Measurements from ENCODE around the gene HAUS8. TPM values are rescaled to one million over a fixed set of nuclear protein-coding genes. Genes with fewer than 3 reads are reported as not detected.

Gene HAUS8
- total RNA-seq, 1 experiment from 2014 or later, result 19.1 TPM

GRCh38 chr19:17070421-17070820 is 4.8 kb downstream of the HAUS8 start:
- Histone ChIP-seq H3K9me3 (ENCODE audit: low read length) (no peaks in the 10 kb centered on the region), H3K36me3 (ENCODE audit: low read depth, low read length) (peaks cover 31% of the 10 kb centered on the region; the same call in 1 of the 2 replicates), H3K4me1 (ENCODE audit: insufficient read depth, low read length) (peaks cover 6% of the 10 kb centered on the region; the same call in 1 of the 2 replicates), H3K79me2 (ENCODE audit: low read length) (peaks cover 43% of the 10 kb centered on the region), H3K4me3 (ENCODE audit: low read length) (no peak overlapping the region), H4K20me1 (ENCODE audit: low read length) (no peaks in the 10 kb centered on the region), H3K4me2 (ENCODE audit: low read length) (no peak overlapping the region), H3F3A (ENCODE audit: low read length, unreplicated experiment) (no peaks in the 10 kb centered on the region), H3K9ac (ENCODE audit: low read length) (no peak overlapping the region), H3K27ac (ENCODE audit: low read length) (no peak overlapping the region), H2AFZ (ENCODE audit: low read length) (no peak overlapping the region), H3K27me3 (ENCODE audit: low read length) (no peaks in the 10 kb centered on the region), H3K9me2 (replicated peaks; ENCODE audit: low read length) (no peaks in the 10 kb centered on the region)
- intact Hi-C loops (cut with micrococcal nuclease), result no loop called here
- POLR2A ChIA-PET (ENCODE audit: unreplicated experiment), result no interaction called here
- TF ChIP-seq CTCF (conservative IDR thresholded peaks at IDR 0.05; ENCODE audit: low read depth, low read length), result no peak
- TF ChIP-seq EZH2phosphoT487 (IDR thresholded peaks at IDR 0.05; ENCODE audit: borderline replicate concordance, low read length), result no peak
- no peak for TF ChIP-seq EZH2 (IDR thresholded peaks at IDR 0.05; ENCODE audit: low read length, unreplicated experiment)
- ATAC-seq (no peak), DNase-seq (no peak)
- BruUV-seq (replicated peaks), result no TSS peak
- CTCF ChIA-PET, result no interaction called here

GRCh38 chr19:17069193-17069592 is 6.1 kb downstream of the HAUS8 start:
- TF ChIP-seq CTCF (conservative IDR thresholded peaks at IDR 0.05; ENCODE audit: low read depth, low read length) (no peak), EZH2phosphoT487 (IDR thresholded peaks at IDR 0.05; ENCODE audit: borderline replicate concordance, low read length) (no peak), EZH2 (IDR thresholded peaks at IDR 0.05; ENCODE audit: low read length, unreplicated experiment) (no peak)
- no peaks in the 10 kb centered on the region for H3F3A ChIP-seq (ENCODE audit: low read length, unreplicated experiment)
- intact Hi-C loops (cut with micrococcal nuclease), result no loop called here
- ATAC-seq, result no peak
- peaks cover 8% of the 10 kb centered on the region for H3K9me3 ChIP-seq (ENCODE audit: low read length)
- no peaks in the 10 kb centered on the region for H3K9me2 ChIP-seq (replicated peaks; ENCODE audit: low read length)
- ChIA-PET CTCF (no interaction called here), POLR2A (ENCODE audit: unreplicated experiment) (no interaction called here)
- no peak overlapping the region for H3K9ac ChIP-seq (ENCODE audit: low read length)
- H4K20me1 ChIP-seq (ENCODE audit: low read length), result no peaks in the 10 kb centered on the region
- H3K27ac ChIP-seq (ENCODE audit: low read length), result no peak overlapping the region
- DNase-seq, result no peak
- H3K4me3 ChIP-seq (ENCODE audit: low read length), result no peak overlapping the region
- peaks cover 6% of the 10 kb centered on the region; the same call in 1 of the 2 replicates for H3K4me1 ChIP-seq (ENCODE audit: insufficient read depth, low read length)
- H3K36me3 ChIP-seq (ENCODE audit: low read depth, low read length), result peaks cover 43% of the 10 kb centered on the region
- no peak overlapping the region for H3K4me2 ChIP-seq (ENCODE audit: low read length)
- peaks cover 44% of the 10 kb centered on the region for H3K79me2 ChIP-seq (ENCODE audit: low read length)
- BruUV-seq (replicated peaks), result no TSS peak
- H2AFZ ChIP-seq (ENCODE audit: low read length), result no peak overlapping the region
- no peaks in the 10 kb centered on the region for H3K27me3 ChIP-seq (ENCODE audit: low read length)

GRCh38 chr19:17063428-17063827 is 11.8 kb downstream of the HAUS8 start:
- Histone ChIP-seq H3K36me3 (ENCODE audit: low read depth, low read length) (peaks cover 80% of the 10 kb centered on the region), H4K20me1 (ENCODE audit: low read length) (no peaks in the 10 kb centered on the region), H3K4me1 (ENCODE audit: insufficient read depth, low read length) (no peaks in the 10 kb centered on the region), H3F3A (ENCODE audit: low read length, unreplicated experiment) (no peaks in the 10 kb centered on the region), H3K9me2 (replicated peaks; ENCODE audit: low read length) (no peaks in the 10 kb centered on the region), H2AFZ (ENCODE audit: low read length) (no peak overlapping the region), H3K27me3 (ENCODE audit: low read length) (no peaks in the 10 kb centered on the region), H3K9me3 (ENCODE audit: low read length) (peaks cover 17% of the 10 kb centered on the region), H3K27ac (ENCODE audit: low read length) (no peak overlapping the region), H3K4me2 (ENCODE audit: low read length) (no peak overlapping the region), H3K79me2 (ENCODE audit: low read length) (peaks cover 30% of the 10 kb centered on the region), H3K4me3 (ENCODE audit: low read length) (no peak overlapping the region), H3K9ac (ENCODE audit: low read length) (no peak overlapping the region)
- intact Hi-C loops (cut with micrococcal nuclease), result no loop called here
- POLR2A ChIA-PET (ENCODE audit: unreplicated experiment), result no interaction called here
- BruUV-seq (replicated peaks), result no TSS peak
- DNase-seq, result no peak
- CTCF ChIA-PET, result interaction anchor here (0.5 kb wide), 1 partner anchor 142 kb away, joined by 5 read pairs; no protein-coding TSS in a partner anchor
- TF ChIP-seq EZH2phosphoT487 (IDR thresholded peaks at IDR 0.05; ENCODE audit: borderline replicate concordance, low read length) (no peak), CTCF (conservative IDR thresholded peaks at IDR 0.05; ENCODE audit: low read depth, low read length) (no peak), EZH2 (IDR thresholded peaks at IDR 0.05; ENCODE audit: low read length, unreplicated experiment) (no peak)
- ATAC-seq, result no peak

Data from PC-3 (cell line).